Measurements from ENCODE around the gene GUCY2C.

GRCh38 chr12:14570231-14570630 is 126.2 kb downstream of the GUCY2C start:
- TF ChIP-seq CTCF (IDR thresholded peaks at IDR 0.05 in 2 of 3, conservative IDR thresholded peaks at IDR 0.05 in 1 of 3; ENCODE audit: control insufficient read depth in 2 of 3, extremely low read depth in 1 of 3, insufficient read depth in 1 of 3, low read depth in 3 of 3, low read length in 3 of 3) (no peak), CEBPZ (IDR thresholded peaks at IDR 0.05; ENCODE audit: low read depth, low read length) (no peak), CHD1 (IDR thresholded peaks at IDR 0.05; ENCODE audit: low read depth, low read length) (no peak), ZNF274 (IDR thresholded peaks at IDR 0.05; ENCODE audit: insufficient read depth, insufficient read length) (no peak), EZH2 (IDR thresholded peaks at IDR 0.05; ENCODE audit: borderline replicate concordance, control insufficient read depth, low read depth, low read length) (no peak), IKZF2 (IDR thresholded peaks at IDR 0.05) (no peak)

Data from GM12878 (cell line).